HG02970 (cell line): ENCODE data around the gene DENND4A.

ENCODE experiments used
- ATAC-seq: cut with Tn5 transposase; IDR thresholded peaks from one replicate; pipeline ENCODE4 v1.9.1; 2021; ENCODE audit warnings: mild to moderate bottlenecking, moderate library complexity, moderate number of reproducible peaks; ENCODE audit not compliant: unreplicated experiment, low FRiP score

DENND4A gene

DNA sequence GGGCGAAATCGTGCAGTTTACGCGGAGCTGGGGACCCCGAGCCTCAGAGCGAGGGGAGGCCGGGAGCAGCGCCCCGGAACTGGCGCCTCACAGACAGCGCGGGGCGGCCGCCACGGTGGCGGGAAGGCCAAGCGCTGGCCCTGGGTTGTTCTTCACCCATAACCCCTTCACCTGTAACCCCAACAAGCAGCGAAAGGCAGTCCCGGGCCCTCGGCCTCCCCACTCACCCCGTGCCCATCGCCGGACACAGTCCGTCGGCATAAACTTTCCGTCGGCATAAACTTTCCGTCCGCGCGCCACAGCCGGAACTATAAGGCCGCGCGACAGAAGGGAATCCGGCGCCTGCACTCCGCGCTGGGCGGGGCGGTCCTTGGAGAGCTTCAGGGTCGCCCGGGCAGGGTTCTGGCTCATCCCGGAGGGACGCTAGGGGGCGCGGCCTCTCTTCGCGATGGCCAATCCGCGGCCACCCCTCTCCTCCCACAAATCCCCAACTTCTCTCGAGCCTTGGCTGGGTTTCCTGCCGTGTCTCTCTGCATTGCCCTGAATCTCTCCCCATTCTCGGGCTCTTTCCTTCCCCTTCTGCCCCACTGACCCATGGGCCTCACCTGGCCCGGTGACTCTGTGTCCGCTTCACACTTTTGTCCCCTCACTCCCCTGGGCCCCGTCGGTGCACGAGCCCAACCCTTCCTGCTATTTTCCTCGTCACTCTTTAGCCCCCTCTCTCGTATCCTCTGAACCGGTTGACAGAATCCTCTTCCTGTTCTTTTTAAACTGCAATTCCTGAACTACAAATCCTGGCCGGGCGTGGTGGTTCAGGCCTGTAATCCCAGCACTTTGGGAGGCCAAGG is 181.0 kb downstream of the DENND4A start, which contains the start of gene INTS14:
TSS of gene INTS14 (minus strand) at position 261 of the 848 bp plus-strand sequence. CDS start 3,751 bp downstream, outside the sequence.
- ATAC-seq: peak; percentile 97
